Measurements from ENCODE around the gene RNF114.

GRCh38 chr20:49985157-49985556 is 49.0 kb downstream of the RNF114 start:
- TF ChIP-seq CTCF (optimal IDR thresholded peaks at IDR 0.05 in 1 of 3, IDR thresholded peaks at IDR 0.05 in 1 of 3, conservative IDR thresholded peaks at IDR 0.05 in 1 of 3; ENCODE audit: extremely low read depth in 1 of 3, insufficient read depth in 2 of 3, low read length in 3 of 3) (no peak), EZH2 (IDR thresholded peaks at IDR 0.05; ENCODE audit: low read length) (no peak)
